ENCODE data around the gene MUSK. TPM values are rescaled to one million over a fixed set of nuclear protein-coding genes. Genes with fewer than 3 reads are reported as not detected.

Gene MUSK
- total RNA-seq, 4 donors from 2014 or later = 1.5 to 7.9 (median 5.4) TPM

DNA sequence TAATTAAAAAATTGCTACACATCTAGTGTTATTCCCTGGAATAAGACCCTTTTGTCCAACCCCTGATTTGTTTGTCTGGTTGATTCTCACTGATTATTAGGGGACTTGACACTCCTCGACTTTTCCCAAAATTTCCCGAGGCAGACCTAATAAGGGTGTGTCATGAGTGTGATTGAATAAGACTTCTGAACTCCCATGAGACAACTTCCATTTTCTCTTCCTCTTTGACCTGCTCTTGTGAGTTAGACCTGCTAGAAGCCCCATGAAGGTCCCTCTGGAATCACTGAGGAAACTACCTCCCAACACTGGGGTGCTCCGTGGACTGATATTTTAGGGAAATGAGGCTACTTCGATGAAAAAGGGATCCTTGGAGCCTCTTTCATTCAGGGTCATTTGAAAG, 83.4 kb downstream of the MUSK start:
- Histone ChIP-seq H3K4me1 (peaks cover 0 to 3% (median 0%) of the 10 kb centered on the region in 4 donors), H3K27ac (replicated peaks in 1 of 4) (no peak overlapping the region), H3K4me3 (no peak overlapping the region), H3K36me3 (no peaks in the 10 kb centered on the region), H3K27me3 (no peaks in the 10 kb centered on the region), H3K9me3 (no peaks in the 10 kb centered on the region)
- 100% methylated on average over 4 of the region's 4 CpGs for WGBS
- no peak for TF ChIP-seq EP300 (IDR thresholded peaks at IDR 0.05)
- TF ChIP-seq, protein P1, sequence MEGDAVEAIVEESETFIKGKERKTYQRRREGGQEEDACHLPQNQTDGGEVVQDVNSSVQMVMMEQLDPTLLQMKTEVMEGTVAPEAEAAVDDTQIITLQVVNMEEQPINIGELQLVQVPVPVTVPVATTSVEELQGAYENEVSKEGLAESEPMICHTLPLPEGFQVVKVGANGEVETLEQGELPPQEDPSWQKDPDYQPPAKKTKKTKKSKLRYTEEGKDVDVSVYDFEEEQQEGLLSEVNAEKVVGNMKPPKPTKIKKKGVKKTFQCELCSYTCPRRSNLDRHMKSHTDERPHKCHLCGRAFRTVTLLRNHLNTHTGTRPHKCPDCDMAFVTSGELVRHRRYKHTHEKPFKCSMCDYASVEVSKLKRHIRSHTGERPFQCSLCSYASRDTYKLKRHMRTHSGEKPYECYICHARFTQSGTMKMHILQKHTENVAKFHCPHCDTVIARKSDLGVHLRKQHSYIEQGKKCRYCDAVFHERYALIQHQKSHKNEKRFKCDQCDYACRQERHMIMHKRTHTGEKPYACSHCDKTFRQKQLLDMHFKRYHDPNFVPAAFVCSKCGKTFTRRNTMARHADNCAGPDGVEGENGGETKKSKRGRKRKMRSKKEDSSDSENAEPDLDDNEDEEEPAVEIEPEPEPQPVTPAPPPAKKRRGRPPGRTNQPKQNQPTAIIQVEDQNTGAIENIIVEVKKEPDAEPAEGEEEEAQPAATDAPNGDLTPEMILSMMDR (IDR thresholded peaks at IDR 0.05) = no peak
- no peak for TF ChIP-seq POLR2AphosphoS5 (IDR thresholded peaks at IDR 0.05)
- no peak for TF ChIP-seq POLR2A (IDR thresholded peaks at IDR 0.05; ENCODE audit: low read depth)
- intact Hi-C loops (cut with DNase I) = no loop called here
- DNase-seq (ENCODE audit: extremely low spot score) = no peak

DNA sequence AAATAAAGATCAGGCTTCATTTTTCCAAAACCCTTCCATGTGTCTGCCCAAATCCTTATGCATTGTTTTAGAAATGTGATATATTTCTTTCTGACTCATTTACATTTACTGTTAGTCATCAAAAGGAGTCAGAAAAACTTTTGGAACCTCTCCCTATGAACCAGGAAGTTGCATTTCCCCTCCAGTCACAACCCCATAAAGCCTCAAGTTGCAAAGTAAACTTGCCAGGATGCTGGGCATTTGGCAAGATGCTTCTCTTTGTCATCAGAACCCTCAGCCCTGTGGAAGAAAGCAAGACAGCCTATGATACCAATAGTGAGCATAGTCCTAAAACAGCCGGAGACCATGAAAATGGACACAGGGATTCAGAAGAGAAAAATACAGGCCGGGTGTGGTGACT, 84.2 kb downstream of the MUSK start:
- Histone ChIP-seq H3K36me3 (no peaks in the 10 kb centered on the region), H3K27ac (replicated peaks in 1 of 4) (no peak overlapping the region), H3K4me1 (peaks cover 0 to 3% (median 0%) of the 10 kb centered on the region in 4 donors), H3K9me3 (no peaks in the 10 kb centered on the region), H3K27me3 (no peaks in the 10 kb centered on the region), H3K4me3 (no peak overlapping the region)
- intact Hi-C loops (cut with DNase I) = no loop called here
- no peak for DNase-seq (ENCODE audit: extremely low spot score)
- TF ChIP-seq POLR2AphosphoS5 (IDR thresholded peaks at IDR 0.05) = no peak
- TF ChIP-seq EP300 (IDR thresholded peaks at IDR 0.05) = no peak
- TF ChIP-seq, protein P1 (IDR thresholded peaks at IDR 0.05) = no peak
- TF ChIP-seq POLR2A (IDR thresholded peaks at IDR 0.05; ENCODE audit: low read depth) = no peak
- 92% methylated on average over 2 of the region's 2 CpGs for WGBS

DNA sequence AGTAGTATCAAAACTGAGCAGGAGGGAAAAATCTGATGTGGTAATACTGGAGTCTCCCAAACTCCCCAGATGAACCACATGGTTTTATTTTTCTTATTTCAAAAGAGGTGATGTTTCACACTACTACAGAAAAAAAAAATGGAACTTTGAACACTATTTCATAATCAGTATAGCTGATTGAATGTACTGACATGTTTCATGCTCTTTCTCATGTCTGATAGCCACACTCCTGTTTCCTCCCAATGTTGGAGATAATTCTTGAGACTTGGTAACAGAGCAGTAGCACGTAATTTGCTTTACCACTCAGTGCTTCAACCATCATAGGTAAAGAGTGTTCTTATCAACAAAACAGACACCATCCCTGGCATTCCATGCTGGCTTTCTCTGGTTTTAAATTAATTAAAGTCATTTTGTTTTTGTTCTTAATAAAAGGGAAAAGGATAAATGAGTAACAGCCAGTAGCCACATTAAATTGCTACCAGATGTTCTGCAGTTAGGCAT, 85.2 kb downstream of the MUSK start:
- H3K9me3 ChIP-seq = peaks cover 0 to 1% (median 0%) of the 10 kb centered on the region in 4 donors
- WGBS = 96% methylated on average over 1 of the region's 1 CpG
- peaks cover 0 to 3% (median 0%) of the 10 kb centered on the region in 4 donors for H3K4me1 ChIP-seq
- H3K27ac ChIP-seq (replicated peaks in 1 of 4) = no peak overlapping the region
- H3K27me3 ChIP-seq = no peaks in the 10 kb centered on the region
- TF ChIP-seq, protein P1 (IDR thresholded peaks at IDR 0.05) = no peak
- no peak for TF ChIP-seq POLR2A (IDR thresholded peaks at IDR 0.05; ENCODE audit: low read depth)
- TF ChIP-seq POLR2AphosphoS5 (IDR thresholded peaks at IDR 0.05) = no peak
- no peak for TF ChIP-seq EP300 (IDR thresholded peaks at IDR 0.05)
- DNase-seq (ENCODE audit: extremely low spot score) = no peak
- H3K36me3 ChIP-seq = no peaks in the 10 kb centered on the region
- intact Hi-C loops (cut with DNase I) = no loop called here
- no peak overlapping the region for H3K4me3 ChIP-seq

DNA sequence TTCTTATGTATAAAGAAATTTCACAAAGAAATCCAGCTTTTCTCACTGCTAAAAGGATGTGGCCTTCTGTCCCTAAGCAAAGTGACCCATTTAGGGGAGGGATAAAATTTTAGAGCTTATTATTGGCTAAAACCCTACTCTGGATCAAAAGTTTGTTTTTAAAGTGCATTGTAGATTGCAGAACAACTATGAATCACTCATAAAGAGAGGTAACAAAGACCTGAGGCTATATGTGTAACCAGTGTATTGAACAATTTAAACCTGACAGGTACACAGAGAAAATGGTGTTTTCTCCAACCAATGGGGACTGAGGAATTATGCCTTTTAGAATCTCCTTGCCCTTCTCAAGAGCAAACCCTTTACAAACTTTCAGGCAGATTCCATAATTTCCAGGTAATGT, 86.6 kb downstream of the MUSK start:
- intact Hi-C loops (cut with DNase I) = no loop called here
- peaks cover 0 to 7% (median 0%) of the 10 kb centered on the region in 4 donors for H3K9me3 ChIP-seq
- H3K4me1 ChIP-seq = peaks cover 0 to 2% (median 0%) of the 10 kb centered on the region in 4 donors
- no peak for TF ChIP-seq POLR2AphosphoS5 (IDR thresholded peaks at IDR 0.05)
- TF ChIP-seq, protein P1 (IDR thresholded peaks at IDR 0.05) = no peak
- TF ChIP-seq POLR2A (IDR thresholded peaks at IDR 0.05; ENCODE audit: low read depth) = no peak
- TF ChIP-seq EP300 (IDR thresholded peaks at IDR 0.05) = no peak
- H3K27me3 ChIP-seq = no peaks in the 10 kb centered on the region
- H3K4me3 ChIP-seq = no peak overlapping the region
- H3K27ac ChIP-seq (replicated peaks in 1 of 4) = no peak overlapping the region
- no peak for DNase-seq (ENCODE audit: extremely low spot score)
- H3K36me3 ChIP-seq = no peaks in the 10 kb centered on the region

DNA sequence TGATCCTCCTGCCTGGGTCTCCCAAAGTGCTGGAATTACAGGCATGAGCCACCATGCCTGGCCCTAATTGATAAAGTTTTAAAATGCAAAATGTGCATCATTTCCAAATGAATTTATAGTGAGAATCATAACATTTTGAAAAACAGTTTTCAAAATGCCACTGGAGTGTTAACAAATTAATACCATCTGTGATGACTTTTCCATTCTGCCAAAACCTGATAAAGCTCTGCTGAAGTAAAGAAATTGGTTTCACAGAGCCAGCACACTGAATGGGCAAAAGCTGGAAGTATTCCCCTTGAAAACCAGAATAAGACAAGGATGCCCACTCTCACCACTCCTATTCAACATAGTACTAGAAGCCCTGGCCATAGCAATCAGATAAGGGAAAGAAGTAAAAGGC, 89.6 kb downstream of the MUSK start:
- TF ChIP-seq POLR2A (IDR thresholded peaks at IDR 0.05; ENCODE audit: low read depth) (no peak), EP300 (IDR thresholded peaks at IDR 0.05) (no peak), POLR2AphosphoS5 (IDR thresholded peaks at IDR 0.05) (no peak)
- TF ChIP-seq, protein P1 (IDR thresholded peaks at IDR 0.05) = no peak
- Histone ChIP-seq H3K27me3 (no peaks in the 10 kb centered on the region), H3K9me3 (peaks cover 0 to 7% (median 0%) of the 10 kb centered on the region in 4 donors), H3K4me1 (no peaks in the 10 kb centered on the region), H3K27ac (replicated peaks in 1 of 4) (no peak overlapping the region), H3K36me3 (no peaks in the 10 kb centered on the region), H3K4me3 (no peak overlapping the region)
- no peak for DNase-seq (ENCODE audit: extremely low spot score)
- intact Hi-C loops (cut with DNase I) = no loop called here

Measured in esophagus muscularis mucosa (tissue), 4 donors.